H1 (cell line): ENCODE results near the gene CD68. TPM values are rescaled to one million over a fixed set of nuclear protein-coding genes. Genes with fewer than 3 reads are reported as not detected.
A peak's percentile ranks its signal among the peaks of the same experiment; 100 is the strongest.

ENCODE experiments used
- CTCF ChIA-PET: fragments of 300-600 bp; sonication (Branson Sonifier 250); formaldehyde crosslinking; loops from one replicate; lab custom pipeline; 2021; ENCODE audit not compliant: partially characterized antibody; lab: Charles Lee
- POLR2A ChIA-PET: fragments of 300-600 bp; sonication (Branson Sonifier 250); formaldehyde crosslinking; loops from one replicate; lab custom pipeline; 2021; ENCODE audit warnings: inconsistent platforms; ENCODE audit not compliant: partially characterized antibody; lab: Charles Lee
- DNase-seq, 2 experiments: peaks; one replicate each; pipeline versions ENCODE4 v3.0.0 to v3.0.0-alpha.2; 2010 to 2022; ENCODE audit warnings: low spot score in 2 of 2, low read depth in 1 of 2, mixed read lengths in 1 of 2
- FAIRE-seq: peaks from 2 replicates; lab custom pipeline; 2011; peaks lifted over from hg19 to GRCh38; lab: Jason Lieb, UNC
- H2AFZ ChIP-seq: 2 replicates; pipeline ENCODE4 v1.8.1; 2012; ENCODE audit warnings: low read length, inconsistent platforms
- H2AK5ac ChIP-seq: 2 replicates; pipeline ENCODE4 v1.6.1; 2013; ENCODE audit warnings: low read depth, low read length
- H2BK120ac ChIP-seq: replicated peaks from 2 replicates; pipeline ENCODE3; 2013; ENCODE audit warnings: low read depth, low read length, inconsistent platforms
- H2BK12ac ChIP-seq: 2 replicates; pipeline ENCODE4 v1.6.1; 2013; ENCODE audit warnings: low read depth, low read length
- H2BK15ac ChIP-seq: 2 replicates; pipeline ENCODE4 v1.6.1; 2013; ENCODE audit warnings: low read length
- H2BK20ac ChIP-seq: 2 replicates; pipeline ENCODE4 v1.6.1; 2013; ENCODE audit warnings: low read length
- H2BK5ac ChIP-seq: 2 replicates; pipeline ENCODE4 v1.6.1; 2013; ENCODE audit warnings: low read depth, low read length
- H3K14ac ChIP-seq: 2 replicates; pipeline ENCODE4 v1.6.1; 2013; ENCODE audit warnings: inconsistent platforms; ENCODE audit not compliant: insufficient read length
- H3K18ac ChIP-seq: 2 replicates; pipeline ENCODE4 v1.6.1; 2013; ENCODE audit warnings: low read length; ENCODE audit errors: extremely low read depth
- H3K23ac ChIP-seq: 2 replicates; pipeline ENCODE4 v1.6.1; 2013; ENCODE audit warnings: inconsistent platforms; ENCODE audit not compliant: insufficient read length
- H3K23me2 ChIP-seq: 2 replicates; pipeline ENCODE4 v1.6.1; 2013; ENCODE audit warnings: low read depth, low read length
- H3K27ac ChIP-seq: 2 replicates; pipeline ENCODE4 v1.6.1; 2011; ENCODE audit warnings: low read depth, low read length, inconsistent platforms
- H3K27me3 ChIP-seq, 4 experiments: replicated peaks in 1 of 4; 1 replicate in 1 of 4; 2 replicates in 3 of 4; pipeline versions ENCODE4 v1.6.1 to v1.8.1; 2011 to 2013; ENCODE audit warnings: low read length in 3 of 4, mild to moderate bottlenecking in 3 of 4, inconsistent platforms in 2 of 4, mixed read lengths in 2 of 4, moderate library complexity in 1 of 4; ENCODE audit not compliant: control insufficient read depth in 3 of 4, insufficient read depth in 3 of 4; ENCODE audit errors: extremely low read depth in 1 of 4
- H3K36me3 ChIP-seq, 4 experiments: 2 replicates each; pipeline versions ENCODE4 v1.6.1 to v1.8.1; 2011 to 2013; ENCODE audit warnings: mild to moderate bottlenecking in 4 of 4, low read length in 3 of 4, moderate library complexity in 2 of 4, control low read depth in 1 of 4, inconsistent platforms in 1 of 4; ENCODE audit not compliant: insufficient read depth in 4 of 4, control insufficient read depth in 2 of 4
- H3K4ac ChIP-seq: replicated peaks from 2 replicates; pipeline ENCODE3; 2013; ENCODE audit warnings: low read length, low read depth, mixed read lengths, inconsistent platforms; ENCODE audit not compliant: insufficient read length
- H3K4me1 ChIP-seq, 4 experiments: replicated peaks in 1 of 4; 1 replicate in 1 of 4; 2 replicates in 3 of 4; pipeline versions ENCODE4 v1.6.1 to v1.8.1; 2011 to 2013; ENCODE audit warnings: low read length in 3 of 4, inconsistent platforms in 2 of 4, mixed read lengths in 1 of 4; ENCODE audit not compliant: insufficient read depth in 4 of 4, control insufficient read depth in 3 of 4
- H3K4me2 ChIP-seq, 2 experiments: 2 replicates each; pipeline versions ENCODE4 v1.6.1 to v1.8.1; 2011 to 2013; ENCODE audit warnings: low read depth in 2 of 2, low read length in 2 of 2, control low read depth in 1 of 2, inconsistent platforms in 1 of 2, mild to moderate bottlenecking in 1 of 2; ENCODE audit not compliant: insufficient read depth in 1 of 2
- H3K4me3 ChIP-seq, 4 experiments: fragments of 200-600, 300-600 bp in 1 of 4; sonication (generic), shearing (Covaris generic), sonication (Bioruptor Twin) in 1 of 4; 2 replicates each; pipeline versions ENCODE4 v1.5.1 to v1.8.1; 2011 to 2016; ENCODE audit warnings: low read length in 4 of 4, low read depth in 3 of 4, control low read depth in 2 of 4, inconsistent platforms in 2 of 4, mild to moderate bottlenecking in 2 of 4, mixed read lengths in 1 of 4, moderate library complexity in 1 of 4; ENCODE audit not compliant: insufficient read depth in 2 of 4; ENCODE audit errors: extremely low read depth in 1 of 4
- H3K56ac ChIP-seq: replicated peaks from 2 replicates; pipeline ENCODE3; 2013; ENCODE audit warnings: low read depth, mild to moderate bottlenecking, mixed read lengths, low read length, inconsistent platforms; ENCODE audit not compliant: insufficient read length
- H3K79me1 ChIP-seq: 2 replicates; pipeline ENCODE4 v1.6.1; 2013; ENCODE audit warnings: low read depth, low read length, control low read depth
- H3K79me2 ChIP-seq, 2 experiments: 2 replicates each; pipeline versions ENCODE4 v1.6.1 to v1.8.1; 2012 to 2013; ENCODE audit warnings: low read length in 2 of 2, mild to moderate bottlenecking in 2 of 2, inconsistent platforms in 1 of 2; ENCODE audit not compliant: insufficient read depth in 2 of 2, control insufficient read depth in 1 of 2
- H3K9ac ChIP-seq, 4 experiments: replicated peaks in 1 of 4; 1 replicate in 1 of 4; 2 replicates in 3 of 4; pipeline versions ENCODE4 v1.6.1 to v1.8.1; 2011 to 2013; ENCODE audit warnings: low read depth in 3 of 4, low read length in 3 of 4, control low read depth in 2 of 4, mild to moderate bottlenecking in 2 of 4, moderate library complexity in 2 of 4, inconsistent platforms in 1 of 4; ENCODE audit errors: extremely low read depth in 1 of 4
- H3K9me3 ChIP-seq, 2 experiments: 2 replicates each; pipeline versions ENCODE4 v1.6.1 to v1.8.1; 2012 to 2013; ENCODE audit warnings: mild to moderate bottlenecking in 2 of 2, moderate library complexity in 2 of 2, control low read depth in 1 of 2, inconsistent platforms in 1 of 2, low read depth in 1 of 2, low read length in 1 of 2, mixed read lengths in 1 of 2; ENCODE audit not compliant: insufficient read depth in 2 of 2
- H4K20me1 ChIP-seq, 2 experiments: replicated peaks in 1 of 2; 2 replicates each; pipeline versions ENCODE3 to v1.8.1; 2011 to 2013; ENCODE audit warnings: inconsistent platforms in 2 of 2, low read length in 2 of 2, mild to moderate bottlenecking in 1 of 2; ENCODE audit not compliant: insufficient read depth in 2 of 2, control insufficient read depth in 1 of 2
- H4K5ac ChIP-seq: 2 replicates; pipeline ENCODE4 v1.6.1; 2013; ENCODE audit warnings: low read length, low read depth, mixed read lengths, inconsistent platforms; ENCODE audit not compliant: insufficient read length
- H4K8ac ChIP-seq: 2 replicates; pipeline ENCODE4 v1.8.0; 2013; ENCODE audit warnings: mild to moderate bottlenecking, moderate library complexity, low read length, inconsistent platforms; ENCODE audit not compliant: insufficient read depth; ENCODE audit errors: extremely low read depth
- H4K91ac ChIP-seq: replicated peaks from 2 replicates; pipeline ENCODE3; 2013; ENCODE audit warnings: low read length, mixed read lengths, inconsistent platforms; ENCODE audit not compliant: insufficient read length
- ATF2 ChIP-seq: IDR thresholded peaks from 2 replicates; pipeline ENCODE4 v1.6.1; 2012; ENCODE audit warnings: low read length, inconsistent platforms
- EGR1 ChIP-seq: IDR thresholded peaks from 2 replicates; pipeline ENCODE4 v1.6.1; 2011; ENCODE audit warnings: low read depth, low read length, borderline replicate concordance
- FOSL1 ChIP-seq: IDR thresholded peaks from 2 replicates; pipeline ENCODE4 v1.6.1; 2011; ENCODE audit warnings: mild to moderate bottlenecking, low read depth, low read length, moderate library complexity; ENCODE audit not compliant: insufficient read depth
- HDAC2 ChIP-seq, 2 experiments: fragments of 300-600 bp in 1 of 2; sonication (generic) in 1 of 2; IDR thresholded peaks; 2 replicates each; pipeline ENCODE4 v1.6.1; 2011 to 2012; ENCODE audit warnings: low read depth in 2 of 2, low read length in 2 of 2, mild to moderate bottlenecking in 2 of 2, moderate library complexity in 2 of 2, borderline replicate concordance in 1 of 2, inconsistent platforms in 1 of 2
- POLR2A ChIP-seq, 2 experiments: IDR thresholded peaks; 1 replicate in 1 of 2; 2 replicates in 1 of 2; pipeline ENCODE4 v1.6.1; 2011; ENCODE audit warnings: low read depth in 2 of 2, low read length in 2 of 2, mild to moderate bottlenecking in 2 of 2; ENCODE audit errors: control extremely low read depth in 1 of 2
- POLR2AphosphoS5 ChIP-seq: IDR thresholded peaks from 2 replicates; pipeline ENCODE4 v1.6.1; 2011; ENCODE audit warnings: low read depth, low read length
- USF2 ChIP-seq: IDR thresholded peaks from 2 replicates; pipeline ENCODE4 v1.6.1; 2011; ENCODE audit warnings: low read length, improper control_type of control experiment
- WGBS, 2 experiments: shearing (Covaris generic) in 1 of 2; methylation state at CpG; one replicate each; pipeline versions ENCODE4 v1.1.6 to v1.1.7; 2013 to 2015; ENCODE audit warnings: low lambda C conversion rate in 2 of 2, mixed read lengths in 2 of 2, inconsistent platforms in 1 of 2, low coverage in 1 of 2, missing lambda C conversion rate in 1 of 2; ENCODE audit not compliant: insufficient replicate concordance in 2 of 2, insufficient coverage in 1 of 2, insufficient read length in 1 of 2; ENCODE audit errors: extremely low coverage in 1 of 2, missing lambda C conversion rate in 1 of 2; 5-methylcytosine and 5-hydroxymethylcytosine counted together
- polyA plus RNA-seq, 7 experiments: library from polyadenylated mRNA; depleted of rRNA in 3 of 7; stranded (reverse) in 5 of 7; unstranded in 2 of 7; fragments of >200 nt in 5 of 7; fragments of 200-250 nt in 2 of 7; gene quantifications; 1 replicate in 5 of 7; 2 replicates in 1 of 7; 4 replicates in 1 of 7; pipeline versions ENCODE4 v1.2.1 to v1.2.3, GENCODE V29; 2011 to 2013; ENCODE audit warnings: missing spikeins in 2 of 7, mixed read lengths in 2 of 7
- total RNA-seq: library from RNA; stranded (reverse); fragmentation: NEBNext Ultra II Directional; extraction: Animal tissue kit (Norgen Biotek cat#: 25700); gene quantifications from 2 replicates; pipeline ENCODE4 v1.2.1, GENCODE V29; 2021

Gene CD68
- total and polyA plus RNA-seq, 2 of the 8 experiments (the other 6 are each of a cell fraction or from before 2014, with no cell fraction given): 0.18 TPM; not detected in 1

GRCh38 chr17:7579834-7580603, 581 bp downstream of the CD68 start:
- H3K79me2 ChIP-seq: peaks cover 4 to 14% of the 10 kb centered on the region in 2 experiments; a peak in 2 of 4 replicates
- ChIA-PET CTCF (interaction anchor here (1.1 to 3.0 kb wide), 7 partner anchors 9 to 108 kb away, joined by 4 to 17 read pairs (median 10); partner anchors contain the start of genes SOX15, TP53 and WRAP53), POLR2A (interaction anchor here (0.7 to 37.5 kb wide), 19 partner anchors 2 to 338 kb away, joined by 3 to 1144 read pairs (median 5); partner anchors contain the start of genes ATP1B2, CD68, FXR2 and GABARAP)
- no peak overlapping the region for H3K14ac ChIP-seq
- H2BK120ac ChIP-seq: no peak overlapping the region
- H3K56ac ChIP-seq: no peak overlapping the region
- H2BK15ac ChIP-seq: 0 out of 2 replicates have a peak overlapping the region, but pooled peaks have one; percentile 63
- H4K91ac ChIP-seq: no peak overlapping the region
- peaks cover 15 to 17% of the 10 kb centered on the region in 2 experiments for H4K20me1 ChIP-seq
- peaks cover 11% of the 10 kb centered on the region; the same call in 1 of the 2 replicates for H3K23me2 ChIP-seq
- no peaks in the 10 kb centered on the region for H3K9me3 ChIP-seq
- H3K9ac ChIP-seq: no peak overlapping the region
- peak overlapping the region; percentile 40; the same call in 1 of the 2 replicates for H2BK20ac ChIP-seq
- no peaks in the 10 kb centered on the region for H3K27me3 ChIP-seq
- H2AFZ ChIP-seq: no peak overlapping the region
- H4K5ac ChIP-seq: no peak overlapping the region
- H3K4me3 ChIP-seq: no peak overlapping the region
- H3K4me1 ChIP-seq: peaks cover 1 to 16% (median 7%) of the 10 kb centered on the region in 4 experiments; a peak in 6 of 7 replicates
- peak overlapping the region; percentile 56 for H2BK5ac ChIP-seq
- peak in 1 of 2 experiments; percentile 53 for DNase-seq
- no peak for FAIRE-seq
- H3K4ac ChIP-seq: no peak overlapping the region
- 89% methylated on average over 12 of the region's 12 CpGs; no CpG with 5 or more reads in 1 of the 2 experiments for WGBS, 2 experiments
- peak overlapping the region; percentile 17; the same call in 1 of the 2 replicates for H2BK12ac ChIP-seq
- peaks cover 7% of the 10 kb centered on the region; the same call in 1 of the 2 replicates for H3K79me1 ChIP-seq
- no peak overlapping the region; the same call in 1 of the 2 replicates for H2AK5ac ChIP-seq
- no peak overlapping the region for H3K4me2 ChIP-seq
- H3K27ac ChIP-seq: peak overlapping the region; percentile 18
- H3K18ac ChIP-seq: no peak overlapping the region
- H4K8ac ChIP-seq: no peak overlapping the region
- peaks cover 30 to 41% (median 36%) of the 10 kb centered on the region in 4 experiments for H3K36me3 ChIP-seq
- H3K23ac ChIP-seq: no peak overlapping the region
- TF ChIP-seq POLR2AphosphoS5: peak; percentile 90
- 0 out of 2 replicates have a peak, but pooled peaks have one; percentile 42 for TF ChIP-seq FOSL1
- TF ChIP-seq POLR2A (IDR thresholded peaks at IDR 0.05; ENCODE audit: control extremely low read depth in 1 of 2, low read depth in 2 of 2, low read length in 2 of 2): peak in 1 of 2 experiments; percentile 70; a peak in 1 of 3 replicates
- peak; percentile 33; the same call in 1 of the 2 replicates for TF ChIP-seq EGR1
- TF ChIP-seq USF2: no peak
- no peak for TF ChIP-seq HDAC2 (IDR thresholded peaks at IDR 0.05; ENCODE audit: borderline replicate concordance in 1 of 2, low read depth in 2 of 2, low read length in 2 of 2)
- TF ChIP-seq ATF2: no peak
